ENCODE data around the gene TTLL4.

The TTLL4 gene

GRCh38 chr2:218722876-218723785, 12.5 kb downstream of the TTLL4 start:
- CTCF ChIA-PET: interaction anchor here (0.7 to 1.8 kb wide), 3 partner anchors 12 to 138 kb away, joined by 3 to 9 read pairs (median 3); no protein-coding TSS in a partner anchor
- no peak for TF ChIP-seq CTCF (conservative IDR thresholded peaks at IDR 0.05; ENCODE audit: low read depth)
- no peak for DNase-seq (ENCODE audit: low spot score)
- no peak overlapping the region for H3K27ac ChIP-seq
- POLR2A ChIA-PET (ENCODE audit: low non-redundant PET): no interaction called here

DNA sequence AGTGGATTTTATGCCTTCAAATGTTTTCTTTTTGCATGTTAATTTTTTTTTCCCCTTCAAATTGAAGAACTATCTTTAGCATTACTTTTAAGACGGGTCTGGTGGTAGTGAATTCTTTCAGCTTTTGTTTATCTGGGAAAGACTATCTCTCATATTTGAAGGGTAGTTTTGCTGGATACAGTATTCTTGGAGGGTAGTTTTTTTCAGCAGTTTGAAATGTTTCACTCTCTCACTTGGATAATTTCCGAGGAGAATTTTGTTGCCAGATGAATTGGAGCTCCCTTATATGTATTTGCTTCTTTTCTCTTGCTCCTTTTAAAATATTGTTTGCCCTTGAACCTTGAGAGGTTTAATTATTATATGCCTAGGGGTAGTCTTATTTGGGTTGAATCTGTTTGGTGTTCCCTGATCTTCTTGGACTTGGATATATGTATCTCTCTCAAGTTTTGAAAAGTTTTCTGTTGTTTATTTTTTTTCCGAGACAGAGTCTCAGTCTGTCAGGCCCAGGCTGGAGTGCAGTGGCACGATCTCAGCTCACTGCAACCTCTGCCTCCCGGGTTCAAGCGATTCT, 15.5 kb downstream of the TTLL4 start:
- ChIA-PET POLR2A (ENCODE audit: low non-redundant PET) (no interaction called here), CTCF (interaction anchor here (0.7 to 1.2 kb wide), 2 partner anchors 24 to 150 kb away, joined by 3 to 4 read pairs; no protein-coding TSS in a partner anchor)
- no peak for TF ChIP-seq CTCF (conservative IDR thresholded peaks at IDR 0.05; ENCODE audit: low read depth)
- DNase-seq (ENCODE audit: low spot score): no peak
- no peak overlapping the region for H3K27ac ChIP-seq

DNA sequence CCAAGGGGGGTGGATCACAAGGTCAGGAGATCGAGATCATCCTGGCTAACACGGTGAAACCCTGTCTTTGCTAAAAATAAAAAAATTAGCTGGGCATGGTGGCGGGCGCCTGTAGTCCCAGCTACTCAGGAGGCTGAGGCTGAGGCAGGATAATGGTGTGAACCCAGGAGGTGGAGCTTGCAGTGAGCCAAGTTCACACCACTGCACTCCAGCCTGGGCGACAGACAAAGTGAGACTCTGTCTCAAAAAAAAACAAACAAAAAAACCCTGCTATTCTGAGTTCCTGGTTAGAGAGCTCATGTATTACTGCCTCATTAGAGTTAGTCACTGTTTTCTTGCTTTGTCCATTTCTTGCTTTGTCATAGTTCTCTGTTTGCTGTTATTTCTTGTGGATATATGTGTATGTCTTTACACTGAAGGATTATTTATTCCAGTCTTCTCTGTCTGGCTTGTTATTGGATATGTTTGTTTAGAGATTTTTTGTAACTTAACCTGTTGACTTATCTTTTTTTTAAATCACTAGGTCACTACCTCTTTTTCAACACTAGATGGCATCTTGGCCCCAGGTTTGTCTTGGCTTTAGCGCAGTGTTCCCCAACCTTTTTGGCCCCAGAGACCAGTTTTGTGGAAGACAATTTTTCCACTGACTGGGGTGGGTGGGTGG, 17.0 kb downstream of the TTLL4 start:
- DNase-seq (ENCODE audit: low spot score): no peak
- no peak overlapping the region for H3K27ac ChIP-seq
- POLR2A ChIA-PET (ENCODE audit: low non-redundant PET): no interaction called here
- TF ChIP-seq CTCF (conservative IDR thresholded peaks at IDR 0.05; ENCODE audit: low read depth): no peak
- CTCF ChIA-PET: interaction anchor here (0.9 to 1.5 kb wide), 3 partner anchors 16 to 120 kb away, joined by 4 to 9 read pairs (median 5); no protein-coding TSS in a partner anchor

GRCh38 chr2:218729640-218730039, 19.0 kb downstream of the TTLL4 start:
- ChIA-PET POLR2A (ENCODE audit: low non-redundant PET) (no interaction called here), CTCF (interaction anchor here (0.7 to 1.4 kb wide), 2 partner anchors 118 kb away, joined by 3 to 12 read pairs; no protein-coding TSS in a partner anchor)
- TF ChIP-seq CTCF (conservative IDR thresholded peaks at IDR 0.05; ENCODE audit: low read depth): no peak
- no peak for DNase-seq (ENCODE audit: low spot score)
- no peak overlapping the region for H3K27ac ChIP-seq

DNA sequence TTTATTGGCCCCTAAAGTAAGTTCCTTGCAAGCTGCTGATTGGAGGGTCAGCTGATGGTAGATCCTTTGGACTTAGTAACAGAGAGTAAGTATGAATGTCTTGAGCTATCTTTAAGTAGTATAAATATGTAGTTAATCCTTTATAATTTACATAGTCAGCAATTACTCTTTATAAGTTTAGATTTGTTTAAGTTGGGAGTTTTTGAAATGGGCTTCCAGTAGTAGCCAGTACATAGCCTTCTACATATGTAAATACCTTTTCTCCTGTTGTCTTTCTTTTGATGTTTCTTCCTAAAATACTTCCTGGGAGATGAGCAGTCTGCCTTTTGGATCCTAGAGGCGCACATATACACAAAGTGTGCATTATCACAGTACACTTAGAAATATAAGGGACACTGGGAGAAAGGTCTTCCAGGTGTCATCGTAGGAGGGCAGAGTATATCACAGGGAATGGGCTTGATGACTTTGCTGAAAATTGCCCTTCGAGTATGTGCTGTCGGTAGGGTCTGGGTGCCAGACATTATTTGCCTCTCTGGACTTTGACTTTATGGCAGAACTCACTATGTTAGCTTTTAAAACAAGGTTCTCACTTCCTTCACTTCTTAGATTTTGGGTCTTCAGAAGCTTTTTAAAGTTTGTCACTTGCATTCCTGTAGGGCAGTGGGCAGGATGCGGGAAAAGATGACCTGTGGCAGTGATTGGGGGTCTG, 21.6 kb downstream of the TTLL4 start:
- POLR2A ChIA-PET (ENCODE audit: low non-redundant PET): interaction anchor here (1.0 kb wide), 1 partner anchor 73 kb away, joined by 3 read pairs; the partner anchor contains the start of genes BCS1L and ZNF142
- no peak overlapping the region for H3K27ac ChIP-seq
- no peak for DNase-seq (ENCODE audit: low spot score)
- CTCF ChIA-PET: interaction anchor here (0.6 to 1.7 kb wide), 2 partner anchors 115 to 247 kb away, joined by 3 to 11 read pairs; no protein-coding TSS in a partner anchor
- TF ChIP-seq CTCF (conservative IDR thresholded peaks at IDR 0.05; ENCODE audit: low read depth): no peak
